ENCODE results near the gene SEMA5A.

SEMA5A gene

DNA sequence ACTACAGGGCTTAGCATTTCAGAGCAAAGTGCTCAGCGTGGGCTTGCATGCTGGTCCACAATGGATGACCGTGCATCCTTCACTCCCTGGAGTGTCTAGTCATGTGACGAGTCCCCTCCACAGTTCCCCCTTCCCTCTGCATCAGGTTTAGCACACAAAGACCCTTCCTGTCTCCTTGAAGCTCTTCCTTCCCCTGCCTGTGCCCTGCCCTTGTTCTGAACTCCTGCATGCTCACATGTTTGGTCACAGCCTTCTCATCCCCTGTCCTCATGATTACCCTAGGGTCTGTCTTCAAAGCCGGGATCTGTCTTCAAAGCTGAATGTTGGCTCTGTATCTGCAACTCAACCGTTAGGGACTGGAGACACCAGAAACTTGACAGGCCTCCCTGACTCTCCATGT, 388.9 kb downstream of the SEMA5A start:
- H3K36me3 ChIP-seq (replicated peaks) = no peaks in the 10 kb centered on the region
- in situ Hi-C loops (cut with MboI; ENCODE audit: low sequenced_read_pairs) = no loop called here
- H3K4me3 ChIP-seq = no peak overlapping the region
- DNase-seq (ENCODE audit: low spot score in 2 of 2) = no peak
- no peaks in the 10 kb centered on the region for H3K27me3 ChIP-seq (ENCODE audit: low read depth)
- no peaks in the 10 kb centered on the region for H3K4me1 ChIP-seq
- H3K9me3 ChIP-seq = no peaks in the 10 kb centered on the region

DNA sequence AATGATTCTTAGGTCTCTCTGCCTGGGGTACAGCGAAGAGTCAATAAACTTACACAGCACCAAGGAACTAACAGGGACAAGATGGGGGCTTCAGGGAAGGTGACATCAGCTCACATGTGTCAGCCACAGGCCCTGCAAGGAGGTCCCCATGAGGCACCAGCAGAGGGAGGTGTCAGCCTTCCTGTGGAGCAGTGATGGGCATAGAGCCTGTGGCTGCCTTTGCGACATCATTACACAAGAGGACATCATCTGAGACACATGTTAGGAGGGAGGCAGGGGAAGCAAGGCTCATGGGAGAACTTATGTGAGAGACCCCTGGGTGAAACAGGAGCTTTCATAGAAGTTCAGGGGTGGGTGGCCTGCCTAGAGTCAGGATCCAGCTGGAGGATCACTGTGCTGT, 389.6 kb downstream of the SEMA5A start:
- no peaks in the 10 kb centered on the region for H3K36me3 ChIP-seq (replicated peaks)
- H3K27me3 ChIP-seq (ENCODE audit: low read depth) = no peaks in the 10 kb centered on the region
- no peaks in the 10 kb centered on the region for H3K9me3 ChIP-seq
- DNase-seq (ENCODE audit: low spot score in 2 of 2) = no peak
- in situ Hi-C loops (cut with MboI; ENCODE audit: low sequenced_read_pairs) = no loop called here
- H3K4me3 ChIP-seq = no peak overlapping the region
- no peaks in the 10 kb centered on the region for H3K4me1 ChIP-seq

DNA sequence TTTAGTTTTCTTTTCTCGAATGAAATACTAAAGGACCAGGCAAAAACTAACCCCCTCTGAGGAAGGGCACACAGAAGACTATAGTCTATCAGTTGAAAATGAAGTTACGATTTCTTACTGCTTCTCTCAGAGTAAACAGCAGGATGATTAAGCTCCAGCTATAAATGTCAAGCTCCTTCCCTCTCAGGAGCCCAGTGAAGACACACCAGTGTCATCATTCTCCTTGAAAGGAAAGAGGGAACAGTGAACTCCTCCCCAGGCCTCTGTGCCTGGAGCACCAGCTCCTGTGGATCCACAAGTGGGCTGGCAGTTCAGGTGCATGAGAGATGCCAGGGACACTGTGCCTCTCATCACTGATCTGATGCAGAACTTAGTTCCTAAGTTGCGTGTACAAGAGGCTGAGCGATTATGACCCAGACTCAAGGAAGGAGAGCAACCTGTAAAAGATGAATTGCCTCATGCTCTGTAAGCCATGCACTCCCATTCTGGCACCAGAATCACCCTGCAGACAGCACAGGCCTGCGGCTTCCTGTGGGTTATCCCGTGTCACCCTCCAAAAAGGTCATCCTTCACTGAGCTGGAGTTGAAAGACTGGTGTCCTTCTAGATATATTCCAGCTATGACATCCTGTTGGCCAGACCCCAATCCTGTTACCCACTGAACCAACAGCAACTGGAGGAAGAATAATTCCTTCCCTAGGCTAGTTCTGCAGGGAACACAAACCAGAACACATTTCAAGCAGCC, 394.0 kb downstream of the SEMA5A start:
- no peak for DNase-seq (ENCODE audit: low spot score in 2 of 2)
- no peak overlapping the region for H3K4me3 ChIP-seq
- in situ Hi-C loops (cut with MboI; ENCODE audit: low sequenced_read_pairs) = no loop called here
- no peaks in the 10 kb centered on the region for H3K36me3 ChIP-seq (replicated peaks)
- no peaks in the 10 kb centered on the region for H3K4me1 ChIP-seq
- no peaks in the 10 kb centered on the region for H3K27me3 ChIP-seq (ENCODE audit: low read depth)
- H3K9me3 ChIP-seq = no peaks in the 10 kb centered on the region

DNA sequence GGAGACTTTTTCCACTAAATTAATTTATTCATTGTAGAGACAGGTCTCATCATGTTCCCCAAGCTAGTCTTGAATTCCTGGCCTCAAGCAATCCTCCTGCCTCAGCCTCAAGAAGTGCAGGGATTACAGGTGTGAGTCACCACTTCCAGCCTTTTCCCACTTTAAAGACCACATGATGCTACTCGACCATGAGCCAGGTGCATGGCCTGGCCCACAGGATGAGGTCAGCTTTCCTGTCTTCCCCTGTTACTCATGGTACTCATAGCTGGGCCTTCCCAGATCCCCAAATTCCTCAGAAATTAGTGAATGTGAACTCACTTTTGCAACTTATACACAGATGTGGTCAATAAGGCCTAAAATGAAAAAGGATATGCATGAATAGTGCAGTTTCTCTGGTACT, 395.9 kb downstream of the SEMA5A start:
- H3K4me1 ChIP-seq = no peaks in the 10 kb centered on the region
- DNase-seq (ENCODE audit: low spot score in 2 of 2) = no peak
- in situ Hi-C loops (cut with MboI; ENCODE audit: low sequenced_read_pairs) = no loop called here
- H3K27me3 ChIP-seq (ENCODE audit: low read depth) = no peaks in the 10 kb centered on the region
- H3K4me3 ChIP-seq = no peak overlapping the region
- no peaks in the 10 kb centered on the region for H3K36me3 ChIP-seq (replicated peaks)
- no peaks in the 10 kb centered on the region for H3K9me3 ChIP-seq

DNA sequence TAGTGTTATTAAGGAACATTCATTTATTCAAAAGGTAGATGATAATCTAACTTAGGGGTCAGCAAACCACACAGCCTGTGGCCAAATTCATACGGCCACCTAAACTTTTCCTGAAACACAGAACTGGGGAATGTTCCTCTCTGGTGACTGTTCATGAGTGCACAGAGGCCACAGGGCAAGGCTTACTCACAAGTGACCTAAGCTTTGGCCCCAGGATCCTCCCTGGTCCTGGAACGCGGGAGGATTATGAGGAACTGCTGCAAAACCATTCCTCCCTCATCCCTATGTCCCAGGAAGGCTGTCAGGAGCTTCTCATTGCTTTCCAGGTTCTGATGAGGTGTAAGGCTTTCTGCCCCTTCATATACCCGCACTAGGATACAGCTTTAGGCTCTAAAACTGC, 397.6 kb downstream of the SEMA5A start:
- in situ Hi-C loops (cut with MboI; ENCODE audit: low sequenced_read_pairs) = no loop called here
- DNase-seq (ENCODE audit: low spot score in 2 of 2) = no peak
- Histone ChIP-seq H3K4me3 (no peak overlapping the region), H3K4me1 (no peaks in the 10 kb centered on the region), H3K27me3 (ENCODE audit: low read depth) (no peaks in the 10 kb centered on the region), H3K36me3 (replicated peaks) (no peaks in the 10 kb centered on the region), H3K9me3 (no peaks in the 10 kb centered on the region)

DNA sequence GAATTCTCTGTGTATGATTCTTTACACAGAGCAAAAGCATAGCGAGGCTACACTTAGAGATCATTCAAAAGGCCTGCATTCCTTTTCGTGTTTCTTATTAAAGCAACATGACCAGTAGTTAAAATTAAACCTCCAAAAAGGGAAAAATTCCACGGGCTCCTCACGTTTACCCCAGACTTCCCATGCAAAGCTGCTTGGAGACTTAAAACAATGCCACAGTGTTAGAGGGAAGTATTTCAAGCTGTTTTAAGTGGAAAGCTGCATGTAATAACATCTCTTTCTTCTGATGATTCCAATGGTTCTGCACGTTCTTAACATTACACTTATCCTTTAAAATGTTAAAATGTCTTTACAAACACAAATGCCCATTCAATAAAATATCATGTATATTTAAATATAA, 405.2 kb downstream of the SEMA5A start:
- Histone ChIP-seq H3K27me3 (ENCODE audit: low read depth) (no peaks in the 10 kb centered on the region), H3K4me3 (no peak overlapping the region), H3K36me3 (replicated peaks) (no peaks in the 10 kb centered on the region), H3K4me1 (no peaks in the 10 kb centered on the region), H3K9me3 (no peaks in the 10 kb centered on the region)
- in situ Hi-C loops (cut with MboI; ENCODE audit: low sequenced_read_pairs) = no loop called here
- no peak for DNase-seq (ENCODE audit: low spot score in 2 of 2)

DNA sequence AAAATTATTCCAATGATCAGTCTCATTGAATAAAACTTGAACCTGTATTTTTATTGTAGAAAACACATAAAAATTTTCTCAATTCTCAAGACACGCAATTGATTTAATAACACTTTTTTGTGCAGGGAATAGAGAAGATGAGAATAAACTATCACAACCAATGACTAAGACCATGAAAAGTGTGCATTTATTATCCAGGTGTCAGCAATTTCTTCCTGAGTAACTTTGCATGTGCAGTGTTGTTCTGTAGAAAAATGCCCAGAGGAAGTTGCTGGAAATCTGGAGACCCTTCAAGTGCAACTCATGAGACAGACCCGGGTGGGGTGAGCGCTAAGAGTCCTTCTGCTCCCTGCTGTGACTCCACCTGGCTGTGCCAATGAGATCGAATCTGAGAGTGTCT, 405.7 kb downstream of the SEMA5A start:
- no peaks in the 10 kb centered on the region for H3K27me3 ChIP-seq (ENCODE audit: low read depth)
- H3K36me3 ChIP-seq (replicated peaks) = no peaks in the 10 kb centered on the region
- no peaks in the 10 kb centered on the region for H3K4me1 ChIP-seq
- in situ Hi-C loops (cut with MboI; ENCODE audit: low sequenced_read_pairs) = no loop called here
- no peak for DNase-seq (ENCODE audit: low spot score in 2 of 2)
- no peak overlapping the region for H3K4me3 ChIP-seq
- no peaks in the 10 kb centered on the region for H3K9me3 ChIP-seq

DNA sequence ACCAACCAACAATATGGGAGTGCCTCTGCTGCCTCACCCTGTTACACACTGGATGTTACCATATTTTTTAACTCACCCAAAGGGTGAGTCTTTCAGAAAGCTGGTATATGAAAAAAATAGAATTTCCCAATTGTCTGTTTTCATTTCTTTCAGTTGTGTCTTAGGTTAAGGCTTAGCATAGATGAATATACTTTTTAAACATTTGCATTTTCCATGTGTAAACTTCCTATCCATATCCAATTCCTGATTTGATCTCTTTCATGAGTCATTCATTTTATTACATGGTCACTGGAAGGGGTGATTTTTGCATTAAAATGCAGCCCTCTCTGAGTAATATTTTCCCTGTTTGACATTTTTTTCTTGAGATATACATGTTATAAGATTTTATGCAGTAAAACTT, 406.5 kb downstream of the SEMA5A start:
- no peaks in the 10 kb centered on the region for H3K36me3 ChIP-seq (replicated peaks)
- no peaks in the 10 kb centered on the region for H3K9me3 ChIP-seq
- H3K4me3 ChIP-seq = no peak overlapping the region
- DNase-seq (ENCODE audit: low spot score in 2 of 2) = no peak
- no peaks in the 10 kb centered on the region for H3K27me3 ChIP-seq (ENCODE audit: low read depth)
- no peaks in the 10 kb centered on the region for H3K4me1 ChIP-seq
- in situ Hi-C loops (cut with MboI; ENCODE audit: low sequenced_read_pairs) = no loop called here

DNA sequence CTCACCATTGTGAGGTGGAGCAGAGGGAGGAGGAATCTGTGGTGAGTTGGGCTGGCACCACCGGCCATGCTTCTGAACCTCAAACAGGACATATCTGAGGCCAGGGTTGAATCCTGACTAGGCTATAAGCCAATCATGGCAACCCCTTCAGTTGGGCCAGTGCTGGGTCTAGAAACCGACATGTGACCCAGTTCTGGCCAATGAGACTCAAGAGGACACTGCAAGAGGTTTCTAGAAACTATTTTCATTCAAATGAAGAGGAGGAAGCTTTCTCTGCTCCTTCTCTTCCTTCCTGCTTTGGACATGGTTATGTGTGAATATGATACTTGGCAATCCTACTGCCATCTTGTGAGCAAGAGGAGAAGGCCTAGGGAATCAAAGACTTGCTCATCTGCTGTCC, 417.7 kb downstream of the SEMA5A start:
- DNase-seq (ENCODE audit: low spot score in 2 of 2) = no peak
- Histone ChIP-seq H3K4me1 (no peaks in the 10 kb centered on the region), H3K4me3 (no peak overlapping the region), H3K9me3 (no peaks in the 10 kb centered on the region), H3K36me3 (replicated peaks) (no peaks in the 10 kb centered on the region), H3K27me3 (ENCODE audit: low read depth) (no peaks in the 10 kb centered on the region)
- in situ Hi-C loops (cut with MboI; ENCODE audit: low sequenced_read_pairs) = no loop called here

DNA sequence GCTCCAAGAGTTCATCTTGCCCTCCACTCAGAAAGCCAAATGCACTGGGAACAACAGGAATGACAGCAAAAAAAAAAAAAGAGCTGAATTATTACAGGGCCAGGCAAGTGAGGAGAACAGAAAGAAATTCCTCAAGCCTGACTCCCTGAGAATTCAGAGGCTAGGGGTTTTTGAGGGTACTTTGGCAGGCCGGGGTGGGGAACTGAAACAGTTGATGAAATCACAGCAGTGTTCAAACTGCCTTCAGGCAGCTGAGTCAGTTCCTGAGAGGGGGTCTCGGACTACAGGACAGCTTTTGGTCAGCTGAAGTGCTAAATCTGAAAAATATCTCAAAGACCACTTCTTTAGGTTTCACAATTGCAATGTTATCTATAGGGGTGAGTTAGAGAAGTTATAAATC, 419.4 kb downstream of the SEMA5A start:
- Histone ChIP-seq H3K36me3 (replicated peaks) (no peaks in the 10 kb centered on the region), H3K4me1 (no peaks in the 10 kb centered on the region), H3K9me3 (no peaks in the 10 kb centered on the region), H3K27me3 (ENCODE audit: low read depth) (no peaks in the 10 kb centered on the region), H3K4me3 (no peak overlapping the region)
- no peak for DNase-seq (ENCODE audit: low spot score in 2 of 2)
- in situ Hi-C loops (cut with MboI; ENCODE audit: low sequenced_read_pairs) = no loop called here

DNA sequence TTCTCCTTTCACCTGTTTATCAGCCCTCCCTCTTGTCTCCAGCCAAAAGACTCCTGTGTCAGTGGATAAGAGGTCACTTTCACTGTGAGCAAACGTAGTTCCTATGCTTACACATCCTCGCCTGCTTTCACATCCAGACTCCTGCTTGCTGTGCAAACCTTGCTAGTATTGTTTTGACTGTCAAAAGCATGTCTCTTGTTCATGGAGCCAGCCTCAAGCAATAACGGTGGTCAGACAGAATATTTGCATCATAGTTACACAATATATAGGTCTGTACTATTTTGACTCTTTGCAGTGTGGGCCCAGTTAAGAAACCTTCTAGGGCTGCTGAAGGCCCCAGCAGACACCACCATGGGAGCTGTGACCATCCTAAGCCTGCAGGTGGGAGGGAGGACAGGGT, 420.0 kb downstream of the SEMA5A start:
- no peak overlapping the region for H3K4me3 ChIP-seq
- DNase-seq (ENCODE audit: low spot score in 2 of 2) = no peak
- H3K36me3 ChIP-seq (replicated peaks) = no peaks in the 10 kb centered on the region
- in situ Hi-C loops (cut with MboI; ENCODE audit: low sequenced_read_pairs) = no loop called here
- no peaks in the 10 kb centered on the region for H3K4me1 ChIP-seq
- no peaks in the 10 kb centered on the region for H3K9me3 ChIP-seq
- no peaks in the 10 kb centered on the region for H3K27me3 ChIP-seq (ENCODE audit: low read depth)

DNA sequence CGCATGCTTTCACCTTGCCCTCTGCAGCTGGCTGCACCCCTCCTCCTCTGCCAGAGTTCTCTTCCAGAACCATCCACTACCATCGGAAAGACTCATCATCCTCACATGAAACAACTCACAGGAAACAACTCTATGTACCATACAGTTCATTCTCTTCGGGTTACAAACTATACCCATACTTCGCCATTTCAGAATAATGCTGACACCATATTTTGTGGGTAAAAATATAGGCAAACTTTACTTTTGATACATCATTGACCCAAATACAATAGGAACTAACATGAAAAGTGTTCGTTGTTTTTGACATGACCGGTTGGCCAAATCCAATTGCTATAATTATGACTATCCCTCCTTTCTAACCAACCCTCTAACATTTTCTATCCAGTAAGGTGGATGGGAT, 421.0 kb downstream of the SEMA5A start:
- Histone ChIP-seq H3K4me3 (no peak overlapping the region), H3K9me3 (no peaks in the 10 kb centered on the region), H3K36me3 (replicated peaks) (no peaks in the 10 kb centered on the region), H3K4me1 (no peaks in the 10 kb centered on the region), H3K27me3 (ENCODE audit: low read depth) (no peaks in the 10 kb centered on the region)
- no peak for DNase-seq (ENCODE audit: low spot score in 2 of 2)
- in situ Hi-C loops (cut with MboI; ENCODE audit: low sequenced_read_pairs) = no loop called here

DNA sequence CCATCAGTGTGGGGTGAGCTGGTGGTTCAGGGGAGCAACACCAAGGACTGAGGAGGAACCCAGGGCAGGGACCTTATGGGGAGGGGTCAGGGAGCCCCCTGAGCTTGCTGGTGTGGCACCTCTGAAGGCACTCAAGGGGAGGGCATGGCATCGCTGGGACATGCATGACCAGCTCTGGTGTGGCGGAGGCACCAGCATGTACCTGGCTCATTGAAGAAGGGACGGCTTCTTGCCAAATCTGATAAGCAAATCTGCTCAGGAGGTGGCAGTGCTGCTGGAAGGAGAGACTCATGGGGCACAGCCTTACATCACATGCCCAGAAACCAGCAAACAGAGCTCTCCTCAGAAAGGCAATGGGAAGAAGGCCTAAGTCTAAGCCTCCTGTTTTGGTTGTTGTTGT, 421.8 kb downstream of the SEMA5A start:
- in situ Hi-C loops (cut with MboI; ENCODE audit: low sequenced_read_pairs) = no loop called here
- H3K9me3 ChIP-seq = no peaks in the 10 kb centered on the region

DNA sequence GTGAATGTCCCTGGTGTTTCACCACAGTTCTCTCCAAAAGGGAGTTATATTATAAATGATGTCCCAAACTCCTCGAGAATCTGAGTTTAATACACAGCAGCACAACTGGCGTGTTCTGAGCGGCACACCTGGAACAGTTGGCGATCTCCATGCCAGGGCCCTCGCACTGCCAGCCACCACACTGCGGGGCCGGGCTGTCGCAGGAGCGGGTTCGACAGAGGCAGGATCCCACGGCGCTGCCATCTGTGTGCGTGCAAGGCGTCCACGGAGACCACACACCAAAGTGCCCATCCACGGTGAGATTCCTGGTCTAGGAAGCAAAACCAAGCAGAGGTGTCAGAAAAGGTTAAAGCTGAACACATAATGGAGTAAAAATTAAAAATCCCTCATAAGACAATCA, 423.3 kb downstream of the SEMA5A start:
- Histone ChIP-seq H3K4me3 (no peak overlapping the region), H3K36me3 (replicated peaks) (no peaks in the 10 kb centered on the region), H3K27me3 (ENCODE audit: low read depth) (no peaks in the 10 kb centered on the region), H3K4me1 (no peaks in the 10 kb centered on the region), H3K9me3 (no peaks in the 10 kb centered on the region)
- DNase-seq (ENCODE audit: low spot score in 2 of 2) = no peak
- in situ Hi-C loops (cut with MboI; ENCODE audit: low sequenced_read_pairs) = no loop called here

More for the DNA sequence above, 421.8 kb downstream of the SEMA5A start:
- Histone ChIP-seq H3K4me3 (no peak overlapping the region), H3K27me3 (ENCODE audit: low read depth) (no peaks in the 10 kb centered on the region), H3K4me1 (no peaks in the 10 kb centered on the region), H3K36me3 (replicated peaks) (no peaks in the 10 kb centered on the region)
- no peak for DNase-seq (ENCODE audit: low spot score in 2 of 2)

DNA sequence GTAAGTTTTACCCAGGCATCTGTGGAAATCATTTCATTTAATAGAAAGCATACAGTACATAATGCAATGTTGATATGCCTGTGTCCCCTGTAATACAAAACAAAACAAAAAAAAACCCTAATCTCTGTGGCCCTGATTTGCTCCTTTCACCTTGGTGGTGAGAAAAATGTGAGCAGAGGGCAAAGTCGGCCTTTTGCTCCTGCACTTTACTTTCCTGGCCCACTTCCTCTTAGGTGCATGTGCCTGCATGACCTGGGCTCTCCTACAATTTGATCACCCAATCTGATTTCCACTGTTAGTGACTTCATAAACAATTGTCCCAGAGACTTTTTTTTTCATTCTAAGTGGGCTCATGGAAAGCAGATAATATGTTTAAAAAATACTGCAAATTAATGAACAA, 424.3 kb downstream of the SEMA5A start:
- Histone ChIP-seq H3K9me3 (no peaks in the 10 kb centered on the region), H3K27me3 (ENCODE audit: low read depth) (no peaks in the 10 kb centered on the region), H3K4me3 (no peak overlapping the region), H3K36me3 (replicated peaks) (no peaks in the 10 kb centered on the region), H3K4me1 (no peaks in the 10 kb centered on the region)
- DNase-seq (ENCODE audit: low spot score in 2 of 2) = no peak
- in situ Hi-C loops (cut with MboI; ENCODE audit: low sequenced_read_pairs) = no loop called here
